ENCODE measurements around the gene HSBP1L1. TPM values are rescaled to one million over a fixed set of nuclear protein-coding genes. Genes with fewer than 3 reads are reported as not detected.

Gene HSBP1L1
- total and polyA plus RNA-seq, 2 of the 13 experiments (the other 11 are each of a cell fraction or from before 2014, with no cell fraction given), result 22.6 to 45.1 TPM

DNA sequence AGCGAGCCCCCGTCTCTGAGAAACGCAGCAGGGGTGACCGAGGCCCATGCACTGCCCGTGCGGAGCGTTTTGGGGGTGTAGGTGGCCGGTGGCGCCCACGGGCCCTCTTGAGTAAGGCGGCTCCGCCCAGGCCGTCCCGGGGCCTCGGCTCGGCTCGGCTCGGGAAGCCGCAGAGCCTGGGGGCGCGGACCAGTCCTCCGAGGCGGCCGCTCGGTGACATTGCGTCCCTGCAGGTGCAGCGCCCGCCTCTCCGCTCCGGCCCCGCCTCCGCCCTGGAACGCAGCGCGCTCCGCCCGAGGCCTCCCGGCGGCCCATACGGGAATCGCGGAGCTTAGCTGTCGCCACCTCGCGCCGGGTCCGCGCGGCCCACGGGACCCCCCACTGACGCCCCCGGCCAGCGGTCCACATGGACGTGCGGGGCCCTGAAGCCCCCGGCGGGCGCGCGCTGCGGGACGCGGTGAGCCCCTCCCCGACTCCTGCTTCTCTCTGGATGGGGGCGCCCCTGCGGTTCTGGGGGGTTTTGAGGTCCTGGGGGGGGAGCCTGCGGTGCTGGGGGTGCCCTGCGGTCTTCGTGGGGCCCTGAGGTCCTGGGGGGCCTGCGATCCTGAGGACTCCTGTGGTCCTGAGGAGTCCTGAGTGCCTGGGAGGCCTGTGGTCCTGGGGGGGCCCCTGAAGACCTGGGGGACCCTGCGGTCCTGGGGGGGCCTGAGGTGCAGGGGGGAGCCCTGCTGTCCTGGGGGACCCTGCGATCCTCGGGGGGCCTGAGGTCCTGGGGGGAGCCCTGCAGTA is at the start of gene HSBP1L1 (continued):
- no peak for TF ChIP-seq ZBTB10 (CRISPR knock-in tag; IDR thresholded peaks at IDR 0.05; ENCODE audit: borderline replicate concordance)
- TF ChIP-seq, protein P1, sequence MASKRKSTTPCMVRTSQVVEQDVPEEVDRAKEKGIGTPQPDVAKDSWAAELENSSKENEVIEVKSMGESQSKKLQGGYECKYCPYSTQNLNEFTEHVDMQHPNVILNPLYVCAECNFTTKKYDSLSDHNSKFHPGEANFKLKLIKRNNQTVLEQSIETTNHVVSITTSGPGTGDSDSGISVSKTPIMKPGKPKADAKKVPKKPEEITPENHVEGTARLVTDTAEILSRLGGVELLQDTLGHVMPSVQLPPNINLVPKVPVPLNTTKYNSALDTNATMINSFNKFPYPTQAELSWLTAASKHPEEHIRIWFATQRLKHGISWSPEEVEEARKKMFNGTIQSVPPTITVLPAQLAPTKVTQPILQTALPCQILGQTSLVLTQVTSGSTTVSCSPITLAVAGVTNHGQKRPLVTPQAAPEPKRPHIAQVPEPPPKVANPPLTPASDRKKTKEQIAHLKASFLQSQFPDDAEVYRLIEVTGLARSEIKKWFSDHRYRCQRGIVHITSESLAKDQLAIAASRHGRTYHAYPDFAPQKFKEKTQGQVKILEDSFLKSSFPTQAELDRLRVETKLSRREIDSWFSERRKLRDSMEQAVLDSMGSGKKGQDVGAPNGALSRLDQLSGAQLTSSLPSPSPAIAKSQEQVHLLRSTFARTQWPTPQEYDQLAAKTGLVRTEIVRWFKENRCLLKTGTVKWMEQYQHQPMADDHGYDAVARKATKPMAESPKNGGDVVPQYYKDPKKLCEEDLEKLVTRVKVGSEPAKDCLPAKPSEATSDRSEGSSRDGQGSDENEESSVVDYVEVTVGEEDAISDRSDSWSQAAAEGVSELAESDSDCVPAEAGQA (IDR thresholded peaks at IDR 0.05; ENCODE audit: low read depth), result no peak
- TF ChIP-seq, protein P1 (CRISPR knock-in tag; IDR thresholded peaks at IDR 0.05; ENCODE audit: borderline replicate concordance), result no peak
- TF ChIP-seq ZNF251 (CRISPR knock-in tag; IDR thresholded peaks at IDR 0.05), result 0 out of 2 replicates have a peak, but pooled peaks have one; percentile 64
- TF ChIP-seq, protein P2, sequence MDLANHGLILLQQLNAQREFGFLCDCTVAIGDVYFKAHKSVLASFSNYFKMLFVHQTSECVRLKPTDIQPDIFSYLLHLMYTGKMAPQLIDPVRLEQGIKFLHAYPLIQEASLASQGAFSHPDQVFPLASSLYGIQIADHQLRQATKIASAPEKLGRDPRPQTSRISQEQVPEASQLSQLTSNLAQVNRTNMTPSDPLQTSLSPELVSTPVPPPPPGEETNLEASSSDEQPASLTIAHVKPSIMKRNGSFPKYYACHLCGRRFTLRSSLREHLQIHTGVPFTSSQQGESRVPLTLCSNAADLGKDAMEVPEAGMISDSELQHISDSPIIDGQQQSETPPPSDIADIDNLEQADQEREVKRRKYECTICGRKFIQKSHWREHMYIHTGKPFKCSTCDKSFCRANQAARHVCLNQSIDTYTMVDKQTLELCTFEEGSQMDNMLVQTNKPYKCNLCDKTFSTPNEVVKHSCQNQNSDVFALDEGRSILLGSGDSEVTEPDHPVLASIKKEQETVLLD (CRISPR knock-in tag; IDR thresholded peaks at IDR 0.05; ENCODE audit: low read depth), result no peak
- TF ChIP-seq DMAP1 (CRISPR knock-in tag; IDR thresholded peaks at IDR 0.05), result no peak
- TF ChIP-seq ZSCAN22 (CRISPR knock-in tag; IDR thresholded peaks at IDR 0.05), result 0 out of 2 replicates have a peak, but pooled peaks have one; percentile 30
- TF ChIP-seq CSRNP1 (CRISPR knock-in tag; IDR thresholded peaks at IDR 0.05), result no peak
- TF ChIP-seq PTBP1 (IDR thresholded peaks at IDR 0.05; ENCODE audit: low read depth, low read length, poor library complexity, severe bottlenecking), result no peak
- TF ChIP-seq SETDB1 (CRISPR knock-in tag; IDR thresholded peaks at IDR 0.05; ENCODE audit: borderline replicate concordance), result no peak
- no peak for TF ChIP-seq ZNF180 (CRISPR knock-in tag; IDR thresholded peaks at IDR 0.05; ENCODE audit: borderline replicate concordance, low read depth)
- peak; percentile 40; the same call in 1 of the 2 replicates for TF ChIP-seq ELF3 (CRISPR knock-in tag; IDR thresholded peaks at IDR 0.05)
- no peak for TF ChIP-seq TEF (CRISPR knock-in tag; IDR thresholded peaks at IDR 0.05)
- no peak; the same call in 1 of the 2 replicates for TF ChIP-seq ZMYM4 (CRISPR knock-in tag; IDR thresholded peaks at IDR 0.05)
- no peak for TF ChIP-seq ZNF382 (CRISPR knock-in tag; IDR thresholded peaks at IDR 0.05; ENCODE audit: borderline replicate concordance)
- no peak for TF ChIP-seq SP140L (CRISPR knock-in tag; IDR thresholded peaks at IDR 0.05; ENCODE audit: borderline replicate concordance)

Data from HepG2 (cell line).